ENCODE data around the gene CYP2D6.
A peak's percentile ranks its signal among the peaks of the same experiment; 100 is the strongest.
"Not testable (repeated sequence)": the region's sequence is repeated elsewhere in the genome, so short reads cannot be mapped to it uniquely, and the experiment has no call there.

Gene CYP2D6

DNA sequence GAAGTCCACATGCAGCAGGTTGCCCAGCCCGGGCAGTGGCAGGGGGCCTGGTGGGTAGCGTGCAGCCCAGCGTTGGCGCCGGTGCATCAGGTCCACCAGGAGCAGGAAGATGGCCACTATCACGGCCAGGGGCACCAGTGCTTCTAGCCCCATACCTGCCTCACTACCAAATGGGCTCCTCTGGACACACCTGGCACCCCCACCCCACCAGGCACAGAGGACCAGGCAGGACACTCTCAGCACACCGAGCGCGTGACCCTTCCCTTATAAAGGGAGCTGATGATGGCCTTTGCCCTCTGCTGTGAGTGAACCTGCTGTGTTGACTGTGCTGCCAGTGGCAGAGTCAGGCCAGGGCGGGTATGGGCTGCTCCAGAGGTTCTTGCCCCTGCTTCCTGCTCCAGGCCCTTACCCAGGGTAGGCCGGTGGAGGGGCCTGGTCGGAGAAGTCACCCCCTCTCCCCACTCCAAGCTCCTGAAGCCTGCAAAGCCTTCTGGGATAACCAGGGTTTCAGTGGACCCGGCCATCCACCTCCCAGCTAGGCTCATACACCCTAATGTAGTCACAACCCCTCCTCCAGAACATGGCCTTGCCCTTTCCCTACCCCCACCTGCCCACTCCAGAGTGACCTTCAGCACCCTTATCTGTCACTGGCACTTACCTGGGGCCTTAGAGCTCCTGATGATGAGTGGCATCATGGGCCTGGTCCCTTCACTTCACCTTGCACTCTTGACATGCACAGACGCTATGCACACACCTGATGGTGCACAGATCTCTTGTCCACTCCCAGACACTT lies at the start of gene CYP2D6:
Gene CYP2D6, minus strand, starts transcription at position 172 of the 793 bp plus-strand sequence. Its CDS starts 19 bp downstream, at position 153.
- H3K9me3 ChIP-seq (ENCODE audit: insufficient read depth, low read length, severe bottlenecking); H3K27ac ChIP-seq (ENCODE audit: low read length); H3K4me1 ChIP-seq (ENCODE audit: insufficient read depth, low read length); H2AFZ ChIP-seq (ENCODE audit: low read depth, low read length); H4K20me1 ChIP-seq (ENCODE audit: insufficient read depth, low read length); DNase-seq; H3K79me2 ChIP-seq (ENCODE audit: insufficient read depth, low read length); H3K4me3 ChIP-seq (ENCODE audit: low read depth in 1 of 2, low read length in 2 of 2); H3K27me3 ChIP-seq (ENCODE audit: insufficient read depth, low read length, poor library complexity); H3K36me3 ChIP-seq (ENCODE audit: insufficient read depth, low read length); H3K4me2 ChIP-seq (ENCODE audit: insufficient read depth, low read length); H3K9ac ChIP-seq (ENCODE audit: low read depth, low read length): not testable (repeated sequence)
- peak; percentile 15; the same call in 1 of the 3 replicates for ATAC-seq (ENCODE audit: insufficient read depth, low read depth)

DNA sequence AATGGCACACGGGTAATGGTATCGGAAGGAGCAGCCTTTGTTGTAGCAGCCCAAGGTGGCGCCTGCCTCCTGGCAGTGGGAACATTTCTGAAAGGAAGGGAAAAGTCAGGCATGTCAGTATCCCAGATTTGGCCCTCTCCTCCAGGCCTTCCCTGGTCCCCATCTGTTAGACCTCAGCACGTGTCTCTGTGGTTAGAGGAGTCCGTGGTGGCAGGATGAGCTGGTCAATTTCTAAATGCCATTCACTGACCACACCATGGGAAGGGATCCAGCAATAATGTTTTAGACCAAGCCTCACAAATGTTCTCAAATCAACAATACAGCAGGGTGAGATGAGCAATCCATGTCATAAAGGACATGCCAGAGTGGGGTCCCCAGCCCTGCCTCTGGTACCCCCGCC lies 49.0 kb upstream of the CYP2D6 start:
- DNase-seq (no peak), ATAC-seq (ENCODE audit: insufficient read depth, low read depth) (no peak)
- H3K9me3 ChIP-seq (ENCODE audit: insufficient read depth, low read length, severe bottlenecking): no peaks in the 10 kb centered on the region
- no peak overlapping the region for H2AFZ ChIP-seq (ENCODE audit: low read depth, low read length)
- no peaks in the 10 kb centered on the region for H3K4me1 ChIP-seq (ENCODE audit: insufficient read depth, low read length)
- H3K27me3 ChIP-seq (ENCODE audit: insufficient read depth, low read length, poor library complexity): no peaks in the 10 kb centered on the region
- H3K27ac ChIP-seq (ENCODE audit: low read length): no peak overlapping the region
- H3K9ac ChIP-seq (ENCODE audit: low read depth, low read length): no peak overlapping the region
- H3K36me3 ChIP-seq (ENCODE audit: insufficient read depth, low read length): peaks cover 42% of the 10 kb centered on the region
- H3K4me2 ChIP-seq (ENCODE audit: insufficient read depth, low read length): no peak overlapping the region
- peaks cover 62% of the 10 kb centered on the region for H4K20me1 ChIP-seq (ENCODE audit: insufficient read depth, low read length)
- H3K4me3 ChIP-seq (ENCODE audit: low read depth in 1 of 2, low read length in 2 of 2): no peak overlapping the region
- peaks cover 90% of the 10 kb centered on the region for H3K79me2 ChIP-seq (ENCODE audit: insufficient read depth, low read length)
- TF ChIP-seq EZH2 (IDR thresholded peaks at IDR 0.05; ENCODE audit: borderline replicate concordance, low read depth, low read length, severe bottlenecking): no peak
- TF ChIP-seq, protein P1, sequence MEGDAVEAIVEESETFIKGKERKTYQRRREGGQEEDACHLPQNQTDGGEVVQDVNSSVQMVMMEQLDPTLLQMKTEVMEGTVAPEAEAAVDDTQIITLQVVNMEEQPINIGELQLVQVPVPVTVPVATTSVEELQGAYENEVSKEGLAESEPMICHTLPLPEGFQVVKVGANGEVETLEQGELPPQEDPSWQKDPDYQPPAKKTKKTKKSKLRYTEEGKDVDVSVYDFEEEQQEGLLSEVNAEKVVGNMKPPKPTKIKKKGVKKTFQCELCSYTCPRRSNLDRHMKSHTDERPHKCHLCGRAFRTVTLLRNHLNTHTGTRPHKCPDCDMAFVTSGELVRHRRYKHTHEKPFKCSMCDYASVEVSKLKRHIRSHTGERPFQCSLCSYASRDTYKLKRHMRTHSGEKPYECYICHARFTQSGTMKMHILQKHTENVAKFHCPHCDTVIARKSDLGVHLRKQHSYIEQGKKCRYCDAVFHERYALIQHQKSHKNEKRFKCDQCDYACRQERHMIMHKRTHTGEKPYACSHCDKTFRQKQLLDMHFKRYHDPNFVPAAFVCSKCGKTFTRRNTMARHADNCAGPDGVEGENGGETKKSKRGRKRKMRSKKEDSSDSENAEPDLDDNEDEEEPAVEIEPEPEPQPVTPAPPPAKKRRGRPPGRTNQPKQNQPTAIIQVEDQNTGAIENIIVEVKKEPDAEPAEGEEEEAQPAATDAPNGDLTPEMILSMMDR (IDR thresholded peaks at IDR 0.05; ENCODE audit: borderline replicate concordance, extremely low read depth, low read length, poor library complexity, severe bottlenecking): no peak

DNA sequence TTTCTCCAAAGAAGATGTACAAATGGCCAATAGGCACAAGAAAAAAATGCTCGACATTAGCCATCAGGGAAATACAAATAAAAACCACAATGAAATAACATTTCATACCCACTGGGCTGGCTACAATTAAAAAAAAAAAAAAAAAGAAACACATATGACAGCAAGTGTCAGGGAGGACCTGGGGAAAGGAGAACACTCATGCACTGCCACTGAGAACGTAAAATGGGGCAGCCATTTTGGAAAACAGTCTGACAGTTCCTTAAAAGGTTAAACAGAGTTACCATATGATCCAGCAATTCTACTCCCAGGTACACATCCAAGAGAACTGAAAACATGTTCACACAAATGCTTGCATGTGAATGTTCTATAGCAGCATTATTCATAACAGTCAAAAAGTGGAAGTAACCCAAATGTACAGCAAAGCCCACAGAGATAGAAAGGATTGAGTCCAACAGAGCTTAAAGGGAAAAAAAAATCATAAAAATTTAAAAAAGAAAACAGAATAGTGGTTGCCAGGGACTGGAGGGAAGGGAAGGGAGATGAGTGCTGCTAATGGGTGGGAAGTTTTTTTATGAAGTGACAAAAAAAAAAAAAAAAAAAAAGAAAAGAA lies 48.4 kb upstream of the CYP2D6 start:
- TF ChIP-seq EZH2 (IDR thresholded peaks at IDR 0.05; ENCODE audit: borderline replicate concordance, low read depth, low read length, severe bottlenecking): no peak
- TF ChIP-seq, protein P1 (IDR thresholded peaks at IDR 0.05; ENCODE audit: borderline replicate concordance, extremely low read depth, low read length, poor library complexity, severe bottlenecking): no peak
- DNase-seq (no peak), ATAC-seq (ENCODE audit: insufficient read depth, low read depth) (no peak)

DNA sequence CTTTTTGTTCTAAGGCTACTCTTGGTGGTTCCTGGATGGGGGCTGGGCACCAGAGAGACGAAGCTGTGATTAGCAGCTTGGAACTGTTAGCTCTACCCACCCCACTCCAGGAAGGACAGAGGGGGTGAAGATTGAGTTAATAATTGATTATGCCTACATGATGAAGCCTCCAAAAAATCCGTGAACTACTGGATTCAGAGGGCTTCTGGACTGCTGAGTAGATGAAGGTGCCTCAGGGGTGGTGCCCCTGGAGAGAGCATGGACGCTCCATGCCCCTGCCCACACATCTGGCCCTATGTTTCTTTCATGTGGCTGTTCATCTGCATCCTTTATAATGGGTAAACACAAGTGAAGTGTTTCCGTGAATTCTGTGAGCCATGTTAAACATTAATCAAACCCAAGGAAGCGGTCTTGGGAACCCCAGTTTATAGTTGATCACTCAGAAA lies 47.3 kb upstream of the CYP2D6 start:
- Histone ChIP-seq H3K9ac (ENCODE audit: low read depth, low read length) (no peak overlapping the region), H3K4me2 (ENCODE audit: insufficient read depth, low read length) (no peak overlapping the region), H3K4me3 (ENCODE audit: low read depth in 1 of 2, low read length in 2 of 2) (no peak overlapping the region), H4K20me1 (ENCODE audit: insufficient read depth, low read length) (peaks cover 66% of the 10 kb centered on the region), H3K27ac (ENCODE audit: low read length) (no peak overlapping the region), H3K27me3 (ENCODE audit: insufficient read depth, low read length, poor library complexity) (no peaks in the 10 kb centered on the region), H3K36me3 (ENCODE audit: insufficient read depth, low read length) (peaks cover 55% of the 10 kb centered on the region), H3K79me2 (ENCODE audit: insufficient read depth, low read length) (peaks cover 90% of the 10 kb centered on the region), H3K9me3 (ENCODE audit: insufficient read depth, low read length, severe bottlenecking) (no peaks in the 10 kb centered on the region), H3K4me1 (ENCODE audit: insufficient read depth, low read length) (no peaks in the 10 kb centered on the region), H2AFZ (ENCODE audit: low read depth, low read length) (no peak overlapping the region)
- ATAC-seq (ENCODE audit: insufficient read depth, low read depth) (no peak), DNase-seq (no peak)
- TF ChIP-seq, protein P1 (IDR thresholded peaks at IDR 0.05; ENCODE audit: borderline replicate concordance, extremely low read depth, low read length, poor library complexity, severe bottlenecking): no peak
- no peak for TF ChIP-seq EZH2 (IDR thresholded peaks at IDR 0.05; ENCODE audit: borderline replicate concordance, low read depth, low read length, severe bottlenecking)

More for the DNA sequence above, 48.4 kb upstream of the CYP2D6 start:
- no peak overlapping the region for H3K4me2 ChIP-seq (ENCODE audit: insufficient read depth, low read length)
- H3K36me3 ChIP-seq (ENCODE audit: insufficient read depth, low read length): peaks cover 46% of the 10 kb centered on the region
- no peaks in the 10 kb centered on the region for H3K27me3 ChIP-seq (ENCODE audit: insufficient read depth, low read length, poor library complexity)
- H3K27ac ChIP-seq (ENCODE audit: low read length): no peak overlapping the region
- H3K9ac ChIP-seq (ENCODE audit: low read depth, low read length): no peak overlapping the region
- H4K20me1 ChIP-seq (ENCODE audit: insufficient read depth, low read length): peaks cover 64% of the 10 kb centered on the region
- H2AFZ ChIP-seq (ENCODE audit: low read depth, low read length): no peak overlapping the region
- H3K4me3 ChIP-seq (ENCODE audit: low read depth in 1 of 2, low read length in 2 of 2): no peak overlapping the region
- H3K4me1 ChIP-seq (ENCODE audit: insufficient read depth, low read length): no peaks in the 10 kb centered on the region
- peaks cover 90% of the 10 kb centered on the region for H3K79me2 ChIP-seq (ENCODE audit: insufficient read depth, low read length)
- H3K9me3 ChIP-seq (ENCODE audit: insufficient read depth, low read length, severe bottlenecking): no peaks in the 10 kb centered on the region
